NT2/D1 (cell line): ENCODE data around the gene CPLANE2.

ENCODE experiments used
- SUZ12 ChIP-seq: IDR thresholded peaks from 2 replicates; pipeline ENCODE4 v1.6.1; 2011; ENCODE audit not compliant: insufficient read length, insufficient read depth; ENCODE audit errors: extremely low read depth
- YY1 ChIP-seq: IDR thresholded peaks from 2 replicates; pipeline ENCODE4 v1.6.1; 2011; ENCODE audit not compliant: insufficient read length, insufficient read depth
- ZNF274 ChIP-seq: IDR thresholded peaks from 2 replicates; pipeline ENCODE4 v1.6.1; 2011; ENCODE audit warnings: mild to moderate bottlenecking, low read depth, low read length

- TF ChIP-seq ZNF274 (no peak), YY1 (no peak), SUZ12 (no peak)
These were observed 37.3 kb downstream of the CPLANE2 start for GRCh38 chr1:16199700-16200099.
